Skin epidermis (tissue), 12 donors: ENCODE data around the gene SERTAD1.

ENCODE experiments used
- H3K27ac ChIP-seq, 21 experiments: fragments of 200-600 bp; sonication (generic) in 11 of 21; one replicate each; pipeline ENCODE4 v1.5.0; 2020; ENCODE audit warnings: mild to moderate bottlenecking in 3 of 21, inconsistent platforms in 2 of 21, moderate library complexity in 2 of 21
- H3K4me3 ChIP-seq, 7 experiments: fragments of 200-600 bp; sonication (generic) in 2 of 7; one replicate each; pipeline ENCODE4 v1.5.0; 2020; ENCODE audit warnings: inconsistent platforms in 2 of 7, mild to moderate bottlenecking in 2 of 7, moderate library complexity in 1 of 7

SERTAD1 gene

GRCh38 chr19:40424637-40425449 lies 949 bp downstream of the SERTAD1 start:
- Histone ChIP-seq H3K4me3 (peak overlapping the region; percentile 53 to 90 (median 68)), H3K27ac (peak overlapping the region; percentile 94 to 100 (median 99))

- Histone ChIP-seq H3K27ac (peak overlapping the region in 17 of 21 experiments; percentile 7 to 100 (median 99)), H3K4me3 (peak overlapping the region; percentile 53 to 90 (median 68))
Measured at GRCh38 chr19:40423938-40424337, 1.9 kb downstream of the SERTAD1 start.

GRCh38 chr19:40422748-40423566 lies 2.8 kb downstream of the SERTAD1 start:
- no peak overlapping the region for H3K4me3 ChIP-seq

GRCh38 chr19:40421993-40422747 lies 3.6 kb downstream of the SERTAD1 start:
- Histone ChIP-seq H3K27ac (peak overlapping the region; percentile 84 to 100 (median 97)), H3K4me3 (no peak overlapping the region)

More at GRCh38 chr19:40422748-40423566, 2.8 kb downstream of the SERTAD1 start:
- peak overlapping the region in 9 of 21 experiments; percentile 5 to 100 (median 98) for H3K27ac ChIP-seq

- peak overlapping the region; percentile 31 to 62 (median 49) for H3K4me3 ChIP-seq
- H3K27ac ChIP-seq = peak overlapping the region; percentile 84 to 100 (median 97)
Measured at GRCh38 chr19:40420766-40421765, 4.7 kb downstream of the SERTAD1 start.

- H3K27ac ChIP-seq = peak overlapping the region; percentile 84 to 100 (median 97)
- H3K4me3 ChIP-seq = peak overlapping the region; percentile 31 to 62 (median 49)
Measured at GRCh38 chr19:40420451-40420765, 5.4 kb downstream of the SERTAD1 start.

GRCh38 chr19:40419780-40420179 lies 6.0 kb downstream of the SERTAD1 start:
- H3K4me3 ChIP-seq = no peak overlapping the region
- peak overlapping the region in 2 of 21 experiments; percentile 7 to 35 for H3K27ac ChIP-seq

- H3K27ac ChIP-seq = peak overlapping the region in 2 of 21 experiments; percentile 7 to 35
- no peak overlapping the region for H3K4me3 ChIP-seq
Measured at GRCh38 chr19:40419066-40419612, 6.7 kb downstream of the SERTAD1 start.

GRCh38 chr19:40418040-40418439 lies 7.8 kb downstream of the SERTAD1 start:
- H3K27ac ChIP-seq = peak overlapping the region in 9 of 21 experiments; percentile 58 to 88 (median 76)

GRCh38 chr19:40417643-40417981 lies 8.2 kb downstream of the SERTAD1 start:
- peak overlapping the region in 20 of 21 experiments; percentile 25 to 88 (median 69) for H3K27ac ChIP-seq
- no peak overlapping the region for H3K4me3 ChIP-seq

More at GRCh38 chr19:40418040-40418439, 7.8 kb downstream of the SERTAD1 start:
- no peak overlapping the region for H3K4me3 ChIP-seq

GRCh38 chr19:40416918-40417642 lies 8.7 kb downstream of the SERTAD1 start:
- Histone ChIP-seq H3K4me3 (no peak overlapping the region), H3K27ac (peak overlapping the region in 20 of 21 experiments; percentile 25 to 88 (median 69))

GRCh38 chr19:40415768-40416167 lies 10.0 kb downstream of the SERTAD1 start:
- Histone ChIP-seq H3K27ac (no peak overlapping the region), H3K4me3 (no peak overlapping the region)

GRCh38 chr19:40414542-40415535 lies 11.0 kb downstream of the SERTAD1 start:
- H3K4me3 ChIP-seq = no peak overlapping the region
- no peak overlapping the region for H3K27ac ChIP-seq

GRCh38 chr19:40413291-40413845 lies 12.4 kb downstream of the SERTAD1 start, which contains the start of gene PRX:
TSS of gene PRX (minus strand) at chr19:40413378. CDS start at chr19:40407932, 5,446 bp downstream.
- Histone ChIP-seq H3K4me3 (no peak within 1 kb of the TSS), H3K27ac (peak within 1 kb of the TSS in 1 of 21 experiments; percentile 2)

GRCh38 chr19:40412866-40413265 lies 12.9 kb downstream of the SERTAD1 start:
- Histone ChIP-seq H3K4me3 (no peak overlapping the region), H3K27ac (no peak overlapping the region)

- Histone ChIP-seq H3K4me3 (no peak overlapping the region), H3K27ac (peak overlapping the region in 4 of 21 experiments; percentile 2 to 55 (median 24))
Measured at GRCh38 chr19:40411958-40412499, 13.8 kb downstream of the SERTAD1 start.
